AG10803 (cell line): Measurements from ENCODE around the gene ZNF775.

ENCODE experiments used
- DNase-seq: peaks from one replicate; pipeline ENCODE4 v3.0.0; 2010; ENCODE audit warnings: low read depth
- H3K4me3 ChIP-seq: 2 replicates; pipeline ENCODE4 v1.5.1; 2011; ENCODE audit warnings: mild to moderate bottlenecking, low read length, control low read depth
- TF ChIP-seq, protein P1 (sequence below): conservative IDR thresholded peaks from 2 replicates; pipeline ENCODE4 v1.5.1; 2011; ENCODE audit warnings: mild to moderate bottlenecking, low read length, control low read depth, inconsistent platforms

Gene ZNF775

GRCh38 chr7:150363872-150364271 lies 15.3 kb upstream of the ZNF775 start:
- no peak for DNase-seq
- no peak overlapping the region for H3K4me3 ChIP-seq
- TF ChIP-seq, protein P1, sequence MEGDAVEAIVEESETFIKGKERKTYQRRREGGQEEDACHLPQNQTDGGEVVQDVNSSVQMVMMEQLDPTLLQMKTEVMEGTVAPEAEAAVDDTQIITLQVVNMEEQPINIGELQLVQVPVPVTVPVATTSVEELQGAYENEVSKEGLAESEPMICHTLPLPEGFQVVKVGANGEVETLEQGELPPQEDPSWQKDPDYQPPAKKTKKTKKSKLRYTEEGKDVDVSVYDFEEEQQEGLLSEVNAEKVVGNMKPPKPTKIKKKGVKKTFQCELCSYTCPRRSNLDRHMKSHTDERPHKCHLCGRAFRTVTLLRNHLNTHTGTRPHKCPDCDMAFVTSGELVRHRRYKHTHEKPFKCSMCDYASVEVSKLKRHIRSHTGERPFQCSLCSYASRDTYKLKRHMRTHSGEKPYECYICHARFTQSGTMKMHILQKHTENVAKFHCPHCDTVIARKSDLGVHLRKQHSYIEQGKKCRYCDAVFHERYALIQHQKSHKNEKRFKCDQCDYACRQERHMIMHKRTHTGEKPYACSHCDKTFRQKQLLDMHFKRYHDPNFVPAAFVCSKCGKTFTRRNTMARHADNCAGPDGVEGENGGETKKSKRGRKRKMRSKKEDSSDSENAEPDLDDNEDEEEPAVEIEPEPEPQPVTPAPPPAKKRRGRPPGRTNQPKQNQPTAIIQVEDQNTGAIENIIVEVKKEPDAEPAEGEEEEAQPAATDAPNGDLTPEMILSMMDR = no peak

GRCh38 chr7:150365194-150365593 lies 13.9 kb upstream of the ZNF775 start:
- H3K4me3 ChIP-seq = no peak overlapping the region
- TF ChIP-seq, protein P1 = no peak
- DNase-seq = no peak

DNA sequence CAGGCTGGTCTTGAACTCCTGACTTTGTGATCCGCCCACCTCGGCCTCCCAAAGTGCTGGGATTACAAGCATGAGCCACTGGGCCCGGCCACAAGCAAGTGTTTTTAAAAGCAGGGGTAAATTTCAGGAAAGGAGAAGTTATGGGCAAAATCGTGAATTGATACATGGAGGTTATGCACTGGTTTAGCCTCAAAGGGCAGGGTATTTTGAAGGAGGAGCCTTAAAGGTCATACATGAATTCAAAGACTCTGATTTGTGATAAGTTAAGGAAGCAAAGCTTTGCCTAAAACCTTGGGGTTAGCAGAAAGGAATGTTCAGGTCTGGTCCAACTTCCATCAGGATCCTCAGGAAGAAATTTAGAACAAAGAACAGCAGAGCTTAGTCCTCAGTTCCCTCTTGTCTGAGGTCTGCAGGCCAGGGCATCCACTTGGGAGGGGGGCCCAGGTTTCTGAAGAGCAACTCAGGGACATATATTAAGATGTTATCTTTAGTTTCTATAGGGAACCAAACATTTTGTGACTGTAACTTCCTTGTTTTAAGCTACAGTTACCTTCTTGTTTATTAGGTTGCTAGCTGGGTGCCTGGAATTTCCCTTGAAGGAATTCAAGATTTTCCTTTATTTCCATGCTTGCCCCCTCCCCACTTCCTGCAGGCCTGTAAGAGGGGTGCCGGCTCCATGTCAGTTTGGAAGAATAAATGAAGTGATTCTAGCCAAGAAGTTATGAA lies 13.3 kb upstream of the ZNF775 start:
- no peak for DNase-seq
- TF ChIP-seq, protein P1 = no peak
- H3K4me3 ChIP-seq = no peak overlapping the region

DNA sequence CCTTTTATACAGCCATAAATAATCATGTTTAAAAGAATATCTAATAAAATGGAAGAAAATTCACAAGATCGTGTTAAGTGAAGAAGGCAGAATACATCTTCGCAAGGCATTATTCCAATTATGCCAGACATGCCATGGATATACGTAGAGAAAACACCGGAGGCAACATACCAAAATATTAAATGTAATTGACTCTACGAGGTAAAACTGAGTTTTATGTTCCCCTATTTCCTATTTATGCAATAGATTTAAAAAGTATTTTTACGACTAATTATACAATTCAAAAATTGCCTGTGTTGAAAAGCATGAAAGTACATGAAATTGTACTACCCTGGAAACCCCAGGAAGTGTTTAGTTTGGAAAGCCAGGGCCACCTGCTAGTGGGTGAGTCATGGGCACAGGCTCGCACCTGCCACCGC lies 11.4 kb upstream of the ZNF775 start:
- H3K4me3 ChIP-seq = peak overlapping the region; percentile 90
- TF ChIP-seq, protein P1 = no peak
- no peak for DNase-seq

DNA sequence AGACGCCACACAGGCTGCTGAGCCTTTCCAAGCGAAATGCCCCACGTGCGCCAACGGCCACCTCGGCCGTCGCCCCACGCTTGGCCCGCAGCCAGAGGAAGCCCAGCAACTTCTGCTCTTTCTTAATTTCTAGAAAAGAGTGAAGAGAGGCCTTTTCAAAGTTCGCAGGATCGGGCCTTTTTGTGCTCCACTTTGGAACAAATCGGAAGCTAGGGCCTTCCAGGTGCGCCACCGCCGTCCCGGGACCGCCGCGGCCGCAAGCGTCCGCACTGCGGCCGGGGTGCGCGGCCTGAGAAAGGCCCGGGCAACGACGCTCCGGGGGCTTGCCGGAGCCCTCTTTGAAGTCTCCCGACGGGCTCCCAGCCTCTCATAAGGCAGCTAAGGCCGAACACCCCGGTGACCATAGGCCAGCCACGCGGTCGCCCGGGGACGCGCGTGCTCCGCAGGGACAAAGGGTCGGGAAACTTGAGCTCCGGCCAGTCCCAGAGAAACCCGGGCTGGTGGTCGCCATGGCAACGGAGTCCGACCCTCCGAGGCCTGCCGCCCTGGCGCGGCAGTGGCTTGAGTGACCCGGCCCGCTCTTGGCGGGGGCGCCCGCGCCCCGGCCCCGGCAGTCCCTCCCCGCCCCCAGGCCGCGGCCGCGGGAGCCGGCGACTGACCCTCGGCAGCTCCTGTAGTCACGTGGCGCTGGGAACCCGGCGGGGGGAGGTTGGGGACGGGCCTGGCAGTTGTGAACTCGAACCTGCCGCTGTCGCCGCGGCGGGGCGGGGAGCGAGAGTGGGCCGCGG lies 10.8 kb upstream of the ZNF775 start, which contains the start of gene REPIN1:
Gene REPIN1 (plus strand): TSS at position 727 of the 788 bp plus-strand sequence. CDS start 890 bp downstream, outside the sequence.
- TF ChIP-seq, protein P1 = no peak
- H3K4me3 ChIP-seq = peak within 1 kb of the TSS; percentile 90
- DNase-seq = peak; percentile 85

GRCh38 chr7:150368884-150369747 lies 10.0 kb upstream of the ZNF775 start:
- TF ChIP-seq, protein P1 = no peak
- peak; percentile 78 for DNase-seq
- peak overlapping the region; percentile 90 for H3K4me3 ChIP-seq
